Measurements from ENCODE around the gene PRDM12. TPM values are rescaled to one million over a fixed set of nuclear protein-coding genes. Genes with fewer than 3 reads are reported as not detected.

PRDM12 gene
- total RNA-seq, 1 donor from 2014 or later: 0.98 TPM

- Mint-ChIP-seq H3K9me3 (ENCODE audit: unreplicated experiment) (peaks cover 1% of the 10 kb centered on the region), H3K27me3 (ENCODE audit: unreplicated experiment) (peaks cover 2% of the 10 kb centered on the region)
These were observed 49.0 kb downstream of the PRDM12 start for GRCh38 chr9:130713286-130713960.

GRCh38 chr9:130714586-130715110, 50.3 kb downstream of the PRDM12 start:
- no peak for DNase-seq
- no peaks in the 10 kb centered on the region for H3K9me3 Mint-ChIP-seq (ENCODE audit: unreplicated experiment)
- H3K27ac Mint-ChIP-seq (ENCODE audit: unreplicated experiment): no peak overlapping the region
- H3K27me3 Mint-ChIP-seq (ENCODE audit: unreplicated experiment): peaks cover 2% of the 10 kb centered on the region
- TF ChIP-seq CTCF (IDR thresholded peaks at IDR 0.05; ENCODE audit: partially characterized antibody, unreplicated experiment): no peak
- no peaks in the 10 kb centered on the region for H3K36me3 Mint-ChIP-seq (ENCODE audit: unreplicated experiment)
- H3K4me1 Mint-ChIP-seq (ENCODE audit: low read depth, unreplicated experiment): peaks cover 21% of the 10 kb centered on the region
- peak overlapping the region; percentile 93 for H3K4me3 Mint-ChIP-seq (ENCODE audit: unreplicated experiment)

More at GRCh38 chr9:130713286-130713960, 49.0 kb downstream of the PRDM12 start:
- TF ChIP-seq CTCF (IDR thresholded peaks at IDR 0.05; ENCODE audit: partially characterized antibody, unreplicated experiment): peak; percentile 8
- DNase-seq: peak; percentile 22
- Mint-ChIP-seq H3K4me3 (ENCODE audit: unreplicated experiment) (peak overlapping the region; percentile 93), H3K36me3 (ENCODE audit: unreplicated experiment) (no peaks in the 10 kb centered on the region), H3K27ac (ENCODE audit: unreplicated experiment) (peak overlapping the region; percentile 88), H3K4me1 (ENCODE audit: low read depth, unreplicated experiment) (peaks cover 19% of the 10 kb centered on the region)

- DNase-seq: no peak
- Mint-ChIP-seq H3K4me1 (ENCODE audit: low read depth, unreplicated experiment) (peaks cover 22% of the 10 kb centered on the region), H3K27me3 (ENCODE audit: unreplicated experiment) (peaks cover 2% of the 10 kb centered on the region), H3K9me3 (ENCODE audit: unreplicated experiment) (no peaks in the 10 kb centered on the region), H3K4me3 (ENCODE audit: unreplicated experiment) (peak overlapping the region; percentile 93), H3K27ac (ENCODE audit: unreplicated experiment) (no peak overlapping the region), H3K36me3 (ENCODE audit: unreplicated experiment) (no peaks in the 10 kb centered on the region)
- no peak for TF ChIP-seq CTCF (IDR thresholded peaks at IDR 0.05; ENCODE audit: partially characterized antibody, unreplicated experiment)
These were observed 50.9 kb downstream of the PRDM12 start for GRCh38 chr9:130715270-130715669.

GRCh38 chr9:130718562-130718961, 54.2 kb downstream of the PRDM12 start:
- peaks cover 22% of the 10 kb centered on the region for H3K4me1 Mint-ChIP-seq (ENCODE audit: low read depth, unreplicated experiment)
- peaks cover 2% of the 10 kb centered on the region for H3K9me3 Mint-ChIP-seq (ENCODE audit: unreplicated experiment)
- H3K27me3 Mint-ChIP-seq (ENCODE audit: unreplicated experiment): no peaks in the 10 kb centered on the region
- DNase-seq: no peak
- no peaks in the 10 kb centered on the region for H3K36me3 Mint-ChIP-seq (ENCODE audit: unreplicated experiment)
- no peak overlapping the region for H3K27ac Mint-ChIP-seq (ENCODE audit: unreplicated experiment)
- no peak for TF ChIP-seq CTCF (IDR thresholded peaks at IDR 0.05; ENCODE audit: partially characterized antibody, unreplicated experiment)
- no peak overlapping the region for H3K4me3 Mint-ChIP-seq (ENCODE audit: unreplicated experiment)

- no peak for TF ChIP-seq CTCF (IDR thresholded peaks at IDR 0.05; ENCODE audit: partially characterized antibody, unreplicated experiment)
- Mint-ChIP-seq H3K36me3 (ENCODE audit: unreplicated experiment) (no peaks in the 10 kb centered on the region), H3K4me3 (ENCODE audit: unreplicated experiment) (no peak overlapping the region), H3K9me3 (ENCODE audit: unreplicated experiment) (peaks cover 6% of the 10 kb centered on the region), H3K27me3 (ENCODE audit: unreplicated experiment) (no peaks in the 10 kb centered on the region), H3K27ac (ENCODE audit: unreplicated experiment) (no peak overlapping the region), H3K4me1 (ENCODE audit: low read depth, unreplicated experiment) (peaks cover 6% of the 10 kb centered on the region)
- DNase-seq: no peak
These were observed 56.4 kb downstream of the PRDM12 start for GRCh38 chr9:130720762-130721161.

All from glutamatergic neuron (in vitro differentiated cells).